HEK293T (cell line): ENCODE results near the gene MICU1.

Experiments used
- FOXM1 ChIP-seq: fragments of 450-650 bp; IDR thresholded peaks from 2 replicates; pipeline ENCODE4 v1.6.1; 2017; ENCODE audit warnings: mild to moderate bottlenecking, borderline replicate concordance
- SP1 ChIP-seq: fragments of 450-650 bp; IDR thresholded peaks from 2 replicates; pipeline ENCODE4 v1.6.1; 2017

DNA sequence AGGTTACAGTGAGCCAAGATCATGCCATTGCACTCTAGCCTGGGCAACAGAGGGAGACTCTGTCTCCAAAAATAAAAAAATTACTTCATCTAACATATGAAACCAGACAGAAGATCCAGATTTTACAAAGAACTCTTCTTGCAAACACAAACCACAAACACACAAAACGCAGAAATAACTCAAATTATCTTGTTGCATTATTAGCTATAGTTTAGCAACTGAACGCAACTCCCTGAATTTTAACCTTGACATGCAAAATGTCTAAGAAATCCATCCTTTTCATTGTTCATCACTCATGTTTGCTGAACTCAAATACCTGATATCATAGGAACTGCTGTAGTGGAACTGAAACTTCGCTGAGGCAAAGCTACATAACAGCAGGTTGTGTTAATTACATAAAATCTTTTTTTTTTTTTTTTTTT, 64.1 kb downstream of the MICU1 start:
- TF ChIP-seq FOXM1 (no peak), SP1 (no peak)
